ENCODE data around the gene F12.

Gene F12

DNA sequence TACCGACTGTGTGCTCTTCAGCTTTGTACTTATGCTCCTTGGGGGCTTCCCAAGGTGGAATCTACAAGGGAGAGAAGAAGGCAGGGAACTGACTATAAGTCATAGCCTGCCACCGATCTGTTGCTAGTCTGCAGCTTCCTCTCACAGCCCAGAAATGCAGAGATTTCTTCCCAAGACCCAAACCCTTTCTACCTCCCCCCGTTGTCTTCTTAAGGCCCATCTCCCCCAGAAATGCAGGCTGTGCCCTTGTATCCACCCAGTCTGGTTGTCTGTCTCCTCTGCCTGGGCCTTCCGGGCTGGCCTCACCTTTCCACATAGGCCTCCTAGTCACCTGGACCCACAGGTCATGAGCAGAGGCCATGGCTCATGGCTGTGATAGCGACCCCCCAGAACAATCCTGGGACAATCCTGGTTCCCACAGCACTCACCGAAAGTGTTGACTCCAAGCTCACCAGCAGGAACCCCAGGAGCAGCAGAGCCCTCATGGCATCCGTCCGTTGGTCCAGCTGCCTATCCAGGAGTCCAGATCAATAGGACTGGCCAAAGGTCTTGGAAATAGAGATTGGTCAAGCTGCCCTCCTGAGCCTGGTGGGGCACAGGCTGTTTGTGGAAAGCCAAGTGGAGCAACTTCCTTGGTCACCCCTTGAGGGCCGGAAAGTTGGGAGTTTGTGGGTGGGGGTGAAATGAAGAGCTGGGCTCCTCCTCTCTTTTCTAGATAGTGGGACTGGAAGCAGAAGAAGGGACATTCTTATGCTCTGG is at the start of gene F12:
F12 (minus strand) TSS at position 522 of the 759 bp plus-strand sequence; CDS start at position 485, 37 bp downstream.
- DNase-seq: no peak

- DNase-seq: peak; percentile 46
These were observed 49.6 kb upstream of the F12 start for GRCh38 chr5:177458912-177459350.

- DNase-seq: peak; percentile 49
These were observed 48.7 kb upstream of the F12 start for GRCh38 chr5:177457852-177458681.

DNA sequence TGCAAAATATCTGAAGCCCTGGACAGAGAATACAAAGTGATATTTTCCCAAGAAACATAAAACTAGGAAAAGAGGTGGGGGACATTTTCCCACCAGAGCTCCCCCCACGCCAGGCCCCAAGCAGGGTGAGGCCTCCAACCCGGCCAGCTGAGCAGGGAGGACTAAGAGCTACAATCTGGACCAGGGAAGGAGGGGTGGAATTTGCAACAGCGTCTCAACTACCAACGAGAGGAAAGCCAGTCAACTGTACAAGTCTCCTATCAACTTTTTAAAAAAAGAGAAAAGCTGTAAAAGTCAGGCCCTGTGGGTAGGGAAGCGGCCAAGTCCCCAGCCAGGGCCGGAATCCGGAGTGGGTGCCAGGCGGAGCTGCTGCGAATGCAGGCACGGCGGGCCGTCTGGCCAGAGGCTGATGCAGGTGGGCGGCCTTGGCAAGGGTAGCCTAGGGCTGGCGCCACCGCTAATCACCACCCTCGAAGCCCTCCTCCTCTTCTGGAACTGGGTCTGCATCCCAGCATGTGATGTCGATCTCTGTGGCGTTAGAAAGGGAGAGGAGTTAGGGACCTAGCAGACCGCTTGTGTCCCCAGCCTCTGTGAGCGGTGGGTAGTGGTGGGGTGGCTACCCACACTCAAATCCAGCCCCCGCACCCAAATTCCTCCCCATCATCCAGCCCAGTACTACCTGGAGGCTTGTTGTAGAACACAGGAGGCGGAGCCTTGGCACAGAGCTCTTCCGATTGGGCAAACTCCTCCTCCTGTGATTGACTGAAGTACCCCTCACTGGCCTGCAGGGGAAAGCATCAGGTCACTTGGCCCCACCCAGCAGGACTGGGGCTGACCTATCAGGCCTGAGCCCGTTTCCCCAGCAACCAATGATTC is 47.9 kb upstream of the F12 start:
- peak; percentile 93 for DNase-seq

GRCh38 chr5:177456591-177456964 is 47.2 kb upstream of the F12 start:
- DNase-seq: no peak

GRCh38 chr5:177455661-177456590 is 46.6 kb upstream of the F12 start:
- peak; percentile 93 for DNase-seq

DNA sequence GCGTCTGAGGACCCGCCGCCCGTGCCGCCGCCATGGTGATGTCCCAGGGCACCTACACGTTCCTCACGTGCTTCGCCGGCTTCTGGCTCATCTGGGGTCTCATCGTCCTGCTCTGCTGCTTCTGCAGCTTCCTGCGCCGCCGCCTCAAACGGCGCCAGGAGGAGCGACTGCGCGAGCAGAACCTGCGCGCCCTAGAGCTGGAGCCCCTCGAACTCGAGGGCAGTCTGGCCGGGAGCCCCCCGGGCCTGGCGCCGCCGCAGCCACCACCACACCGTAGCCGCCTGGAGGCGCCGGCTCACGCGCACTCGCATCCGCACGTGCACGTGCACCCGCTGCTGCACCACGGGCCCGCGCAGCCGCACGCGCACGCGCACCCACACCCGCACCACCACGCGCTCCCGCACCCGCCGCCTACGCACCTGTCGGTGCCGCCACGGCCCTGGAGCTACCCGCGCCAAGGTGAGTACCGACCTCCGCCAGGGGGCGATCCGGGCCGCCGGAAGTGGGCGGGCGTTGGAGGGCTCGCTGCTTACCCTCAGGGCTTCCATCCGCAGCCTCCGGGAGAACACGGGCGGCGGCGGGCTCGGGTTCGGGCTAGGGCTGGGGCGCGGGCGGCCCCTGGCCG is 45.8 kb upstream of the F12 start:
- DNase-seq: peak; percentile 88

- peak; percentile 94 for DNase-seq
These were observed 45.2 kb upstream of the F12 start for GRCh38 chr5:177454397-177455035.

GRCh38 chr5:177453852-177454396 is 44.6 kb upstream of the F12 start:
- DNase-seq: peak; percentile 75

- no peak for DNase-seq
These were observed 43.6 kb upstream of the F12 start for GRCh38 chr5:177452688-177453638.

- no peak for DNase-seq
These were observed 41.5 kb upstream of the F12 start for GRCh38 chr5:177450667-177451424.

DNA sequence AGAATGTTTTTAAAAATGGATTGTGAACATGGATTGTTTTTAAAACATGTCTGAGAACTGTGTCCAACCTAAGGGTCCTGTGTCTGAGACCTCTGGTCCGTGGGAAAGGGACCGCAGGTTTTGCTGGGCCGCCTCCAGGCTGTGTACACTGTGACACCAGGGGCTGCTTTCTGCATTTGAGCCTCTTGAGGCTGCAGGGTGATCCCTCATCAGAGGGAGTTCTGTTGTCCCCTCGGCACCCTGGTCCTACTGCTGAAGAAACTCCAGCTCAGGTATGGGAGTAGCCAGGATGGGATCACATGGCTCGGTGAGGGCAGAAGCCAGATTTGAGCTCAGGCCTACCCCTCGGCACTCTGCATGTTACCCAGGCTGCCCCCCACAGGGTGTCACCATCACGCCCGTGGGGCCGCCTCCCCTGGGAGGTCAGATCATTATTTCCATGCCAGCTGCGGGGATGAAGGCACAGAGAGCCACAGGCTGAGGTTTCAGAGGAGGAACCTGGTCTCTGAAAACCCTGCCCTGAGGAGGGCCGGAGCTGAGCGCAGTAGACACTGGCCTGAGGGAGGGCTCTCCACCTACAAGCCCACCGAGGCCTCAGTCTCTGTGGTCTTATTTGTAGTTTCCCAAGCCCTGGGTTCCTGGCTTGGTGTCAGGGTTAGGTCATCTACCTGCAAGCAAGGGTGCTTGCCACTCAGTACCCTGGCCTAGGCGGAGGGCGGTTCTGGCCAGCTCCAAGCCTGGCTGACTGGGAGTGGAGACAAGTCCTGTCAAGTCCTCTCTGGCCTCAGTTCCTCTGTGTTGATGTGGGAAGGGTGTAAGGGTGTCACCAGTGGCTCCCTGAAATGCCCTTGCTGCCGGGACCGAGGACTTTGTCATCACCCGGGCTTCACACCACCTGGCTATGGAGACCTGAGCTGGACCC is 40.0 kb upstream of the F12 start:
- no peak for DNase-seq

DNA sequence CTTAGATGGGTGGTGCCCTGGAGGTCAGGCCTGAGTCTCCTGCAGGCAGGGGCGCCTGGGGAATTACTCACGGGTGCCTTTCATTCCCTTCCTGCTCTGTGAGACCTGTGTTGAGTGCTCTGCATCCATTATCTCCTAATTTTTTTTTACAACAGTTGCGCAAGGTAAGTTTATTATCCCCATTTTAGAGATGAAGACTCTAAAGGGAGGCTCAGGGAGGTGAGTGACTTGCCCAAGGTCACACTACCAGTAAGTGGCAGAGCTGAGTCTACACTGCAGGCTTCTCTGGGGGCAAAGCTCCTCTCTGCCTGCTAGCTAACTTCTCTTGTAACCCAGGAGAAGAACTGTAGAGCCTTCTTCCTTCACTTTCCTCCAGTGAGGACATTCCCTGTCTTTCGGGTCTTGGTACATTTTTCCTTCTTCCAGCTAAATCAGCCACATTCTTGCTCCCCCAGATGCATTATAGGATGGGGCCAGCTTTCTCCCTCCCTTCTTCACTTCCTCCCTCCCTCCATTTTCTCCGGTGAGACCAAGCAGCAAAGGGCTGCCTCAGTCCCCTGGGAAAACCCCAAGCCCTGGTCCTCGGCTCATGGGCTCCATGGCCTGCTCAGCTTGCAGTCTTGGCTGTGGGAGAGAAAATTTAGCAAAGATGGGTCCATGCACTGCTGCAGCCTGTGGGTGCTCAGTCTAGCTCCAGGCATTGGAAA is 39.0 kb upstream of the F12 start:
- no peak for DNase-seq

- peak; percentile 75 for DNase-seq
These were observed 38.4 kb upstream of the F12 start for GRCh38 chr5:177447611-177448243.

GRCh38 chr5:177447066-177447610 is 37.8 kb upstream of the F12 start:
- peak; percentile 80 for DNase-seq
